Activated T-cell treated with anti-CD3 and anti-CD28 coated beads, Interleukin-2, amount 50 U/mL, for 4 hours (primary cell): ENCODE results near the gene PIP5K1C. TPM values are rescaled to one million over a fixed set of nuclear protein-coding genes. Genes with fewer than 3 reads are reported as not detected.

Experiments used
- ATAC-seq, 2 donors: fragments of 200-7000 bp; cut with Tn5 transposase; one replicate each; pipeline ENCODE4 v1.10.0; 2021
- DNase-seq: peaks from one replicate; pipeline ENCODE4 v3.0.0-alpha.2; 2020
- H3K27me3 Mint-ChIP-seq: one replicate; pipeline ENCODE4 v1.8.0; 2021; ENCODE audit warnings: low read depth, mixed read lengths
- H3K36me3 Mint-ChIP-seq: one replicate; pipeline ENCODE4 v1.8.0; 2022; ENCODE audit warnings: mixed read lengths; ENCODE audit not compliant: insufficient read depth
- H3K4me1 Mint-ChIP-seq: one replicate; pipeline ENCODE4 v1.8.0; 2021; ENCODE audit warnings: low read depth, mixed read lengths
- H3K4me3 Mint-ChIP-seq: one replicate; pipeline ENCODE4 v1.8.0; 2021; ENCODE audit warnings: mild to moderate bottlenecking, moderate library complexity, mixed read lengths
- H3K9me3 Mint-ChIP-seq: one replicate; pipeline ENCODE4 v1.8.0; 2021; ENCODE audit warnings: mixed read lengths
- total RNA-seq, 3 donors: library from RNA; stranded (reverse); gene quantifications; one replicate each; pipeline ENCODE4 v1.2.1, GENCODE V29; 2021

The PIP5K1C gene
- total RNA-seq, 3 donors from 2014 or later = 12.1 to 20.9 (median 16.7) TPM

DNA sequence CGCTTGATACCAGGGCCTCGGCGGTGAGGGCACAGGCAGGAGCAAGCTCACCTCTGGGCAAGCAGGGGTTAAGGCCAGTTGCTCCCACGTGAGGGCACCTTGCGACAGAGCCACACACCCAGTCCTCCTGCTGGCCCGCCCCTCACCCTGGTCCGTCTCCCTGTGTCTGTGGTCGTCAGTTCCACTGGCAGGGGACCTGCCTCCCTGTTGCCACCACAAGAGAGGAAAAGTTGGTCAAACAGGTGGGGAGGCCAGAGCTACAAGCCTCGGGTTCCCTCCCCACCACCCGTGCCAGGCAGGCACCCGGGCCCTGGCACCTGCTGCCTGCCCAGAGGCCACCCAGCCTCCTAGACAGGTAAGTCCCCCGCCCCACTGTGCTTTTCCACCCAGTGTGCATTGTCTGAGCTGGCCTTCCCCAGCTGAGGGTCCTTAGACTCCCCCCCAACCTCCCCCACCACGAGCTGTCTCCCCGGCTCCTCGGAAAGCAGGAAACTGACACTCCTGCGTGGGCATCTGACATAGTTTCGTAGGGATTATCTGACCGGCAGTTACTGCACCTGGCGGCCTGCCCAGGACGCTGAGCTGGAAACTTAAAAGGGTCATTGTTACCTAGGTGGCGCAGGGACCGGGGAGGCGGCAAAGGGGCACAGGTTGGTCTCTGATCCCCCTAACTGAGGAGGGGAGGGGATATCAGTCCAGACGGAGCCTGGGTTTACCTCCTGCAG lies 8.1 kb upstream of the PIP5K1C start, which contains the start of gene TJP3:
Gene TJP3, plus strand, starts transcription at position 178 of the 725 bp plus-strand sequence. CDS start 20,049 bp downstream, outside the sequence.
- DNase-seq (no peak), ATAC-seq (no peak)
- peaks cover 4% of the 10 kb centered on the region for H3K27me3 Mint-ChIP-seq
- no peaks in the 10 kb centered on the region for H3K9me3 Mint-ChIP-seq
- H3K36me3 Mint-ChIP-seq = no peaks in the 10 kb centered on the region
- peaks cover 7% of the 10 kb centered on the region for H3K4me1 Mint-ChIP-seq
- H3K4me3 Mint-ChIP-seq = no peak within 1 kb of the TSS

DNA sequence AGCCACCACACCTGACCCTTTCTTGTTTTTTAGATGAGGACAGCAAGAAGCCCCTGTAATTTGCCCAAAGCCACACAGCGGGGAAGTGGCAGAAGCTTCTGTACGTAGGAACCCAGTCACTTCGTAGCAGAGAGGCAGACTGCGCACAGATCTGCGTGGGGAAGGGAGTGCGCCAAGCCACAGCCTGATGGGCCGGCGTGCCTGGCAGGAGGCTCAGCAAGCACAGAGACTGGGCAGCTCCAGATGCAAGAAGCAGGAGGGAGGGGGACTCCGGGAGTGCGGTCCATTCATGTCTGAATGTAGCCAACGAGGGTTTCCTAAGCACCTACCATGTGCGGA lies 7.6 kb upstream of the PIP5K1C start:
- ATAC-seq (no peak), DNase-seq (no peak)
- Mint-ChIP-seq H3K4me3 (no peak overlapping the region), H3K36me3 (no peaks in the 10 kb centered on the region), H3K27me3 (peaks cover 4% of the 10 kb centered on the region), H3K9me3 (no peaks in the 10 kb centered on the region), H3K4me1 (peaks cover 2% of the 10 kb centered on the region)

DNA sequence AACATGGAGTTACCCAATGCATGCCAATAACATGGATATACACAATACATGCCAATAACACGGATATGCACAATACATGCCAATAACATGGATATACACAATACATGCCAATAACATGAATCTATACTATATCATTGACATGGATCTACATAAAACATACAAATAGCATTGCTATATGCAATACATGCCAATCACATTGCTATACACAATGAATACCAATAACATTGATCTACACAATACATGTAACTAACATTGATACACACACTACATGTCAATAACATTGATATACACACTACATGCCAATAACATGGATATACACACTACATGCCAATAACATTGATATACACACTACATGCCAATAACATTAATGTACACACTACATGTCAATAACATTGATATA lies 932 bp upstream of the PIP5K1C start:
- Mint-ChIP-seq H3K27me3 (no peaks in the 10 kb centered on the region), H3K9me3 (no peaks in the 10 kb centered on the region), H3K4me3 (peak overlapping the region; percentile 66), H3K4me1 (peaks cover 22% of the 10 kb centered on the region), H3K36me3 (no peaks in the 10 kb centered on the region)
- ATAC-seq = no peak
- no peak for DNase-seq

- H3K4me1 Mint-ChIP-seq = peaks cover 21% of the 10 kb centered on the region
- DNase-seq (no peak), ATAC-seq (peak; percentile 10 to 24)
- H3K27me3 Mint-ChIP-seq = no peaks in the 10 kb centered on the region
- H3K36me3 Mint-ChIP-seq = no peaks in the 10 kb centered on the region
- peak overlapping the region; percentile 90 for H3K4me3 Mint-ChIP-seq
- no peaks in the 10 kb centered on the region for H3K9me3 Mint-ChIP-seq
These were observed 477 bp downstream of the PIP5K1C start for GRCh38 chr19:3699741-3700241.

DNA sequence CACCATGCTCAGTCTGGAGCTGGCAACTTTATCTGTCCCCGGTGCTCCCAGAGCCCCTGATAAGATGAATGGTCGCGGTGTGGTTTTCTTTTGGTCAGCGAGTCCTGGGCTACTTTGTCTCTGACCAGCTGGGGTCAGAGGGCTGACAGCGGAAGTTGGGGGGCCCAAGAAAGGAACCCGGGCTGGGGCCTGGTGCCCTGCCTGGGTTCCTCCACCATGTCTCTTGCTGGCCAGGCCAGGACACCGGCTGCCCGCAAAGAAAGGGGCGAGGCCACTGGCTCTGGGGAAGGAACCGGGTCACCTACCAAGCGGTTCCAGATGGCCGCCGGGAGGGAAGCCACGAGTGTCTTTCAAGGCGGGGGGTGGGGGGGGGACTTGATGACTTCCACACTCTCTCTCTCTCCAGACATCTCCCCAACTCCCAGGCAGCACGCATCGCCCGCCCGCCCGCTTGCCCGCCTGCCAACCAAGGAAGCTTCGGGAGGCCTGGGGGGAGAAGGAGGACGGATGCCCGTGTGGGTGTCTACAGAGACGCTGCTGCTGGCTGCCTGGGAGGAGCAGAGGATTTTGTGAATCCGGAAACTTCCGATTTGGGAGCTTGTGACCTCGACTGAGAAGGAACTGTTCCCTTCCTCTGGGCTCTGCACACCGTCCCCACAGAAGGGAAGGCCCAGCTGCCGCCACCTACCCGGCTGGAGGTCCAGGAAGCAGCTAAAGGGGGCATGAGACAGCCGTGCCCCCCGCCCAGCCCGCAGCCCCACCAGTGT lies 1.1 kb downstream of the PIP5K1C start:
- ATAC-seq (no peak), DNase-seq (no peak)
- no peaks in the 10 kb centered on the region for H3K27me3 Mint-ChIP-seq
- peaks cover 21% of the 10 kb centered on the region for H3K4me1 Mint-ChIP-seq
- no peaks in the 10 kb centered on the region for H3K9me3 Mint-ChIP-seq
- peak overlapping the region; percentile 90 for H3K4me3 Mint-ChIP-seq
- H3K36me3 Mint-ChIP-seq = no peaks in the 10 kb centered on the region

DNA sequence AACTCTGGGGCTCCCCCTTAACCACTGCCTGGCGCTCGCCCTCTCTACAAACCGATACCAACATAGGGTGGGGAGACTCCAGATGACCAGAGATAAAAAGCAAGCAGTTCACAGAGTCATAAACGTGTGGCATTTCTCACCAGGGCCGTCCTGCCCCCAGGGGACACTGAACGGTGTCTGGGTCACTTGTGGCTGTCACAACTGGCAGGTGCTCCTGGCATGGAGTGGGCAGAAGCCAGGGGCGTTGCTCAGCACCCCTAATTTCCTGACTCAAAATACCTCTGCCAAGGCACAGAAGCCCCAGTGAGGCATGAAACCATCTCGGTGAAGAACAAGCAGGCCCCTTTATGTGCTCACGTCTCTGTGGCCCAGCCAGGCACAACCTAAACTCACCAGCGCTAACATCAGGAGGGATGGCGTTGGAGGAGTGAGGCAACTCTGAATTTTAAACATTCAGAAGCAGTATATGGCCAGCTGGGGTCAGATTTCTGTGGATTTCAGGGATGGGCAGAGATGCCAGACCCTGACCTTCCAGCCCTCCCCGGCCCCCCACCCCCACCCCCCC lies 1.8 kb downstream of the PIP5K1C start:
- DNase-seq (no peak), ATAC-seq (no peak)
- Mint-ChIP-seq H3K4me1 (peaks cover 21% of the 10 kb centered on the region), H3K9me3 (no peaks in the 10 kb centered on the region), H3K4me3 (peak overlapping the region; percentile 64), H3K36me3 (no peaks in the 10 kb centered on the region), H3K27me3 (no peaks in the 10 kb centered on the region)

GRCh38 chr19:3697671-3698385 lies 2.4 kb downstream of the PIP5K1C start:
- no peaks in the 10 kb centered on the region for H3K27me3 Mint-ChIP-seq
- H3K4me3 Mint-ChIP-seq = peak overlapping the region; percentile 64
- no peaks in the 10 kb centered on the region for H3K9me3 Mint-ChIP-seq
- DNase-seq = no peak
- H3K36me3 Mint-ChIP-seq = no peaks in the 10 kb centered on the region
- ATAC-seq = no peak
- peaks cover 24% of the 10 kb centered on the region for H3K4me1 Mint-ChIP-seq

- Mint-ChIP-seq H3K4me1 (peaks cover 26% of the 10 kb centered on the region), H3K27me3 (no peaks in the 10 kb centered on the region), H3K36me3 (no peaks in the 10 kb centered on the region), H3K9me3 (no peaks in the 10 kb centered on the region), H3K4me3 (no peak overlapping the region)
- ATAC-seq (no peak), DNase-seq (no peak)
These were observed 3.2 kb downstream of the PIP5K1C start for GRCh38 chr19:3697094-3697493.

DNA sequence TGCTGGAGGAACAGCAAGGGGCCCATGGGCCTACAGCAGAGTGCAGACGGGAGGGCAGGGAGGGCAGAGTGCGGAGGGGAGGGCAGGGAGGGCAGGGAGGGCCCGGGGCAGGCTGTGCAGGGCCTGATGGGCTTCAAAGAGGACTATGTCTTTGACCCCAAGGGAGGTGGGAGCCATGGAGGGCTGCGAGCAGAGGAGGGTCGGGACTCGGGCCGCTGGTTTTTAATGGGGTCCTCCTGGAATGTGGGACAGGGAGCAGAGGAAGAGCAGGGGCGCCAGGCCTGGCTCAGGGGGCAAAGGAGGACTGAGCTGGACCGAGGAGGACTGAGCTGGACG lies 3.6 kb downstream of the PIP5K1C start:
- DNase-seq = no peak
- Mint-ChIP-seq H3K36me3 (no peaks in the 10 kb centered on the region), H3K4me1 (peaks cover 26% of the 10 kb centered on the region), H3K4me3 (no peak overlapping the region), H3K27me3 (no peaks in the 10 kb centered on the region), H3K9me3 (no peaks in the 10 kb centered on the region)
- ATAC-seq = no peak

DNA sequence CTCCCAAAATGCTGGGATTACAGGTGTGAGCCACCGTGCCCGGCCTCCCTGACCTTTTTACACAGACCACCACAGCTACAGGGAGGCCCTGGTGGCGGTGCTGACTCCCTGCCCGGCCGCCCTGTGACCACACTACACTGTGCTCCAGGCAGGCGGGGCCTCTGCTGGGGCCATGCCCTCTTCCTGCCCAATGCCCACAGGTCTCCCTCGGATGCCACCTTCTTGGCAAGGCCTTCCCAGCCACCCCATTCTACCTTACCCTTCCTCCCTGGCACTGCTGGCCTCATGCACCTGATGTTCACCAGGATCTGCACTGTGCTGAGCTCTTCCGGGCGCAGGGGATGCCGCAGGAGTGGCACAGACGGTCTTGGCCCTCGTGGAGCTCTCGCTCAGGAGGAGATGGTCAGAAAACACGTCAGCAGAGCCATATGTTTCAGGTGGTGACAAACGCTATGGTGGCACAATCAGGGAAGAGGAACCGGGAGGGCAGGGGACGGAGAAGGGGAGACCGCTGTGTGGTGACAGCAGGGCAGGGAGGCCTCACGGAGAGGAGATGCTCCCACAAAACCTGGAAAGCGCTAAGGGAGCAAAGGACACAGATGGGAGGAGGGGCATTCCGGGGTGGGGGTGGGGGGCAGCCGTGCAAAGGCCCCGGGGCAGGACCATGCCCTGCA lies 4.1 kb downstream of the PIP5K1C start:
- H3K27me3 Mint-ChIP-seq = no peaks in the 10 kb centered on the region
- H3K4me1 Mint-ChIP-seq = peaks cover 31% of the 10 kb centered on the region
- no peak overlapping the region for H3K4me3 Mint-ChIP-seq
- no peaks in the 10 kb centered on the region for H3K36me3 Mint-ChIP-seq
- no peaks in the 10 kb centered on the region for H3K9me3 Mint-ChIP-seq
- no peak for DNase-seq
- ATAC-seq = no peak

DNA sequence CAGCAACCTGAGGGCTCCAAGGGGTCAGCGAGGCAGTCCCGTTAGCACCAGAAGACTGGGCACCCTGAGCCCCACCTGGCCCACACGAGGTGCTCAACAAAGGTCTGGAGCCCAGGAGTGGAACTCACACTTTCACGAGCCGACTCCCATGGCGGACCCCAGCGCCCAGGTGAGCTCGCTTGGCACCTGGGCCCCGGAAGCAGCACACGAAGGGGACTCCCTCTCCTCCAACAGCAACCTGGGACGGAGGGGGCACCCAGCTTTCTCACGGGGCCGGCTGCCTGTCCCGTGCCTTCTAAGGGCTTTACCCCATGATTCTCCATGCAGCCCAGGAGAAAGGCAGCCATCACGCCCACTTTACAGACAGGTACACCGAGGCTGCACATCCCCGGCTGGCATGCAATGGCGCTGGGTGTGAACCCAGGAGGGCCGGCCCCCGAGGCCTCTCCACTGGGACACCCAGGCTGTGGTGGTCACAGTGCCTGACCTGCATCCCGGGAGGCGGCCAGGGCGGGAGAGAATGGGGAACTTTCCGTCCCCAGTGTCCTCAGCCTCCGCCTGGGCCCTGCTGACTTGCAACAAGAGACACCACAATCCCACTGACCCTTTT lies 5.0 kb downstream of the PIP5K1C start:
- DNase-seq (no peak), ATAC-seq (no peak)
- peaks cover 3% of the 10 kb centered on the region for H3K36me3 Mint-ChIP-seq
- H3K4me3 Mint-ChIP-seq = no peak overlapping the region
- H3K9me3 Mint-ChIP-seq = no peaks in the 10 kb centered on the region
- H3K4me1 Mint-ChIP-seq = peaks cover 36% of the 10 kb centered on the region
- no peaks in the 10 kb centered on the region for H3K27me3 Mint-ChIP-seq

- Mint-ChIP-seq H3K9me3 (no peaks in the 10 kb centered on the region), H3K4me3 (peak overlapping the region; percentile 6), H3K4me1 (peaks cover 42% of the 10 kb centered on the region), H3K27me3 (no peaks in the 10 kb centered on the region), H3K36me3 (peaks cover 7% of the 10 kb centered on the region)
- DNase-seq = no peak
- ATAC-seq = no peak
These were observed 5.7 kb downstream of the PIP5K1C start for GRCh38 chr19:3694361-3695123.
